A673 (cell line): ENCODE results near the gene CHML.

Source experiments
- EZH2 ChIP-seq: fragments of 200-600 bp; sonication (generic); IDR thresholded peaks from 2 replicates; pipeline ENCODE4 v1.6.1; 2017; ENCODE audit warnings: borderline replicate concordance, low read depth, mild to moderate bottlenecking, mixed read lengths, antibody characterized with exemption, low read length; ENCODE audit not compliant: poor library complexity, severe bottlenecking
- TF ChIP-seq, protein P1 (sequence below): fragments of 300-800, 200-600 bp; sonication (generic); conservative IDR thresholded peaks from 2 replicates; pipeline ENCODE4 v1.5.1; 2017; ENCODE audit warnings: low read depth, mild to moderate bottlenecking, antibody characterized with exemption, low read length, moderate library complexity, mixed read lengths

DNA sequence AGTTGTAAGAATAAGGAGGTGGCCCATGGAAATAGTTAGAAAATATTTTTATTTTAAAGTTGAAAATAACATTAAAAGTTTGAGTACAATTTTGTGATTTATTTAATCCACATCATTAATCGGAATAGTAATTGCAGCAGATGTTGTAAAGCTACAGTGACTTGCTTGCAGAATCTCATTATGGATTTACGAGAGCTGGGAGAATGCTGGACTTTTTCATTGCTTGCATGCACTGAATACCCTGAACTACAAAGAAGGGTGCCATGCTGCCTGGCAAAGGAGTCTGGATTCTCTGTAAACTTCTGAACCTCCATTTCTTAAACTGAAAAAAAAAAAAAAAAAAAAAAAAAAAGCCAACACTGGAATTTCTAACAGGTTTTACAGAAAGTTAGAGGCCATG lies 38.4 kb upstream of the CHML start:
- TF ChIP-seq, protein P1, sequence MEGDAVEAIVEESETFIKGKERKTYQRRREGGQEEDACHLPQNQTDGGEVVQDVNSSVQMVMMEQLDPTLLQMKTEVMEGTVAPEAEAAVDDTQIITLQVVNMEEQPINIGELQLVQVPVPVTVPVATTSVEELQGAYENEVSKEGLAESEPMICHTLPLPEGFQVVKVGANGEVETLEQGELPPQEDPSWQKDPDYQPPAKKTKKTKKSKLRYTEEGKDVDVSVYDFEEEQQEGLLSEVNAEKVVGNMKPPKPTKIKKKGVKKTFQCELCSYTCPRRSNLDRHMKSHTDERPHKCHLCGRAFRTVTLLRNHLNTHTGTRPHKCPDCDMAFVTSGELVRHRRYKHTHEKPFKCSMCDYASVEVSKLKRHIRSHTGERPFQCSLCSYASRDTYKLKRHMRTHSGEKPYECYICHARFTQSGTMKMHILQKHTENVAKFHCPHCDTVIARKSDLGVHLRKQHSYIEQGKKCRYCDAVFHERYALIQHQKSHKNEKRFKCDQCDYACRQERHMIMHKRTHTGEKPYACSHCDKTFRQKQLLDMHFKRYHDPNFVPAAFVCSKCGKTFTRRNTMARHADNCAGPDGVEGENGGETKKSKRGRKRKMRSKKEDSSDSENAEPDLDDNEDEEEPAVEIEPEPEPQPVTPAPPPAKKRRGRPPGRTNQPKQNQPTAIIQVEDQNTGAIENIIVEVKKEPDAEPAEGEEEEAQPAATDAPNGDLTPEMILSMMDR = no peak
- no peak for TF ChIP-seq EZH2
